ENCODE measurements around the gene KAT5. TPM values are rescaled to one million over a fixed set of nuclear protein-coding genes. Genes with fewer than 3 reads are reported as not detected.

The KAT5 gene
- total RNA-seq, 1 donor from 2014 or later: 34.8 TPM

- no peaks in the 10 kb centered on the region for H3K27me3 ChIP-seq (ENCODE audit: control insufficient read depth, insufficient read depth, low read length)
- no peak for DNase-seq (ENCODE audit: low read depth)
- H3K4me3 ChIP-seq (ENCODE audit: low read depth, low read length): no peak overlapping the region
- FAIRE-seq: no peak
- H3K36me3 ChIP-seq (ENCODE audit: control insufficient read depth, insufficient read depth, low read length): peaks cover 36% of the 10 kb centered on the region
- TF ChIP-seq, protein P1, sequence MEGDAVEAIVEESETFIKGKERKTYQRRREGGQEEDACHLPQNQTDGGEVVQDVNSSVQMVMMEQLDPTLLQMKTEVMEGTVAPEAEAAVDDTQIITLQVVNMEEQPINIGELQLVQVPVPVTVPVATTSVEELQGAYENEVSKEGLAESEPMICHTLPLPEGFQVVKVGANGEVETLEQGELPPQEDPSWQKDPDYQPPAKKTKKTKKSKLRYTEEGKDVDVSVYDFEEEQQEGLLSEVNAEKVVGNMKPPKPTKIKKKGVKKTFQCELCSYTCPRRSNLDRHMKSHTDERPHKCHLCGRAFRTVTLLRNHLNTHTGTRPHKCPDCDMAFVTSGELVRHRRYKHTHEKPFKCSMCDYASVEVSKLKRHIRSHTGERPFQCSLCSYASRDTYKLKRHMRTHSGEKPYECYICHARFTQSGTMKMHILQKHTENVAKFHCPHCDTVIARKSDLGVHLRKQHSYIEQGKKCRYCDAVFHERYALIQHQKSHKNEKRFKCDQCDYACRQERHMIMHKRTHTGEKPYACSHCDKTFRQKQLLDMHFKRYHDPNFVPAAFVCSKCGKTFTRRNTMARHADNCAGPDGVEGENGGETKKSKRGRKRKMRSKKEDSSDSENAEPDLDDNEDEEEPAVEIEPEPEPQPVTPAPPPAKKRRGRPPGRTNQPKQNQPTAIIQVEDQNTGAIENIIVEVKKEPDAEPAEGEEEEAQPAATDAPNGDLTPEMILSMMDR (IDR thresholded peaks at IDR 0.05; ENCODE audit: insufficient read depth, low read length, severe bottlenecking): no peak
Observed at GRCh38 chr11:65718531-65718930, 6.5 kb downstream of the KAT5 start.

DNA sequence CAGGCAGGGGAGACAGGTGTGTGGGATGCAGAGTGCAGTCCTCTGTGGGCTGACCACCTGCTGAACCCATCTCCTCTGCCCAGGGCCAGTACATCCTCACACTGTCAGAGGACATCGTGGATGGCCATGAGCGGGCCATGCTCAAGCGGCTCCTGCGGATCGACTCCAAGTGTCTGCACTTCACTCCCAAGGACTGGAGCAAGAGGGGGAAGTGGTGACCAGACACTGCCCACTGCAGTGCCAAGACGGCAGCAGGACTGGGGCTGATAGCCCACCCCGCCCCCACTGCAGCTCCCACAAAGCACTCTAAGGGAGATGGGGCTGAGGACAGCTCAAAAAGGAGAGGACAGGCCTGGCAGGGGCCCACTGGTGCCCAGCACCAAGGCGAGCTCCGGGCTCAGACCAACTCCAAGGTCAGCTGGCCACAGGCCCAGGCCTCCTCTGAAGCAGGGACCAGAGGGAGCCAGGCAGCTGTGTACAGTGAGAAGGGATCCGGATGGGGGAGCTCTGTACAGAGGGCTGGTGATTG is 7.0 kb downstream of the KAT5 start:
- DNase-seq (ENCODE audit: low read depth) (no peak), FAIRE-seq (no peak)
- H3K36me3 ChIP-seq (ENCODE audit: control insufficient read depth, insufficient read depth, low read length): peaks cover 34% of the 10 kb centered on the region
- H3K4me3 ChIP-seq (ENCODE audit: low read depth, low read length): no peak overlapping the region
- no peaks in the 10 kb centered on the region for H3K27me3 ChIP-seq (ENCODE audit: control insufficient read depth, insufficient read depth, low read length)
- TF ChIP-seq, protein P1 (IDR thresholded peaks at IDR 0.05; ENCODE audit: insufficient read depth, low read length, severe bottlenecking): no peak

DNA sequence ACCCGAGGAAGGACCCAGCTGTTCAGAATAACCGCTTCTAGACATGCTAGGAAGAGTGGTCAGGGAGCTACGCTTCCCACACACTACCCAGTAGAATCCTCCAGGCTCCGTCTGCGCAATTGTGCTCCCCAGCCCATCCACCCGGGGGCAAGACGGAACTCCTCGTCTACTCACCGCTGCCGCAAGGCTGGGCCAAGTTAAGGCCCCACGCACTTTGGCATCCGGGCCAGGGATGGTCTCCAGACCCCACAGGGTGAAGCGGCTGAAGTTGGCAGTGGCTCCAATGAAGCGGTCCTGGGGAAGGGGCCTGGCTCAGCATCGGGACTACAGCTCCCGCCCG is 7.8 kb downstream of the KAT5 start:
- Histone ChIP-seq H3K4me3 (ENCODE audit: low read depth, low read length) (peak overlapping the region; percentile 87), H3K27me3 (ENCODE audit: control insufficient read depth, insufficient read depth, low read length) (no peaks in the 10 kb centered on the region), H3K36me3 (ENCODE audit: control insufficient read depth, insufficient read depth, low read length) (peaks cover 26% of the 10 kb centered on the region)
- TF ChIP-seq, protein P1 (IDR thresholded peaks at IDR 0.05; ENCODE audit: insufficient read depth, low read length, severe bottlenecking): no peak
- DNase-seq (ENCODE audit: low read depth): peak; percentile 24
- FAIRE-seq: no peak

- FAIRE-seq (no peak), DNase-seq (ENCODE audit: low read depth) (peak; percentile 65)
- H3K27me3 ChIP-seq (ENCODE audit: control insufficient read depth, insufficient read depth, low read length): no peaks in the 10 kb centered on the region
- H3K36me3 ChIP-seq (ENCODE audit: control insufficient read depth, insufficient read depth, low read length): peaks cover 22% of the 10 kb centered on the region
- TF ChIP-seq, protein P1 (IDR thresholded peaks at IDR 0.05; ENCODE audit: insufficient read depth, low read length, severe bottlenecking): no peak
- peak within 1 kb of the TSS; percentile 87 for H3K4me3 ChIP-seq (ENCODE audit: low read depth, low read length)
Observed at GRCh38 chr11:65720211-65720934, 8.3 kb downstream of the KAT5 start, which contains the start of gene RNASEH2C. TSS of gene RNASEH2C (minus strand) at chr11:65720798. CDS start at chr11:65720758, 40 bp downstream.

DNA sequence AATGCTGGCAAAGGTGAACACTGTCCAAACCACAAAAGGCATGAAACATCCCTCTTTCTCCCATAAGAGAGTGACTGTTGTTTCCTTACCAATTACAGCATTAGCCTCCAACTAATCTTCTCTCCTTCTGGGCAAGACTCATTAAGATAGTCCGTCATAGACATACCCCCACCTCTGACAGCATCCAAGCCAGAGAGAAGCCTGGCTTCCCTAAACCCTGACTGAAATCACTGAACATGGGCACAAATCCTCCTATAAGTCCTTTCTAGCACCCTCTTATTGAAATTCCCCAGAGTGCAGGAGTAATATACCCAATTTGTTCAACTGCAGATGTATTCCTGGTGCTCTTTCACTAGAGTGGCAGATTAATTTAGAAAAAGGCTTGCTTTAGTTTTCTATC is 10.2 kb downstream of the KAT5 start:
- DNase-seq (ENCODE audit: low read depth): no peak
- Histone ChIP-seq H3K36me3 (ENCODE audit: control insufficient read depth, insufficient read depth, low read length) (peaks cover 11% of the 10 kb centered on the region), H3K27me3 (ENCODE audit: control insufficient read depth, insufficient read depth, low read length) (no peaks in the 10 kb centered on the region), H3K4me3 (ENCODE audit: low read depth, low read length) (no peak overlapping the region)
- FAIRE-seq: peak; percentile 23
- TF ChIP-seq, protein P1 (IDR thresholded peaks at IDR 0.05; ENCODE audit: insufficient read depth, low read length, severe bottlenecking): no peak

Measured in bronchial epithelial cell (primary cell).